ENCODE data around the gene LSM3. TPM values are rescaled to one million over a fixed set of nuclear protein-coding genes. Genes with fewer than 3 reads are reported as not detected.

The LSM3 gene
- total RNA-seq, 1 donor from 2014 or later, result 8.8 TPM

- no peak for DNase-seq (ENCODE audit: low read depth, low spot score)
These were observed 61.3 kb downstream of the LSM3 start for GRCh38 chr3:14239940-14240339.

DNA sequence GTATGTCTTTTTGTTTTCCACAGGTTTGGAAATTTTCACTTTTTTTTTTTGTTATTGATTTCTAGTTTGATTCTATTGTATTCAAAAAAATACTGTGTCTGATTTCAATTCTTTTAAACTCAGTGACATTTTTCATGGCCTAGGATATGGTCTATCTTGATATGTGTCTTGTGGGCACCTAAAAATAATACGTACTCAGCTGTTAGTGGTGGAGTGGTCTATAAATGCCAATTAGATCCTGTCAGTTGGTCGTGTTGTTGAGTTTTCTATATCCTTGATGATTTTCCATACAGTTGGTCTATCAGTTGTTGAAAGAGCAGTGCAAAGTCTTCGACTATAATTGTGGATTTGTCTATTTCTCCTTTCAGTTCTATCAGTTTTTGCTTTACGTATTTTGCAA is 61.7 kb downstream of the LSM3 start:
- no peak for DNase-seq (ENCODE audit: low read depth, low spot score)

DNA sequence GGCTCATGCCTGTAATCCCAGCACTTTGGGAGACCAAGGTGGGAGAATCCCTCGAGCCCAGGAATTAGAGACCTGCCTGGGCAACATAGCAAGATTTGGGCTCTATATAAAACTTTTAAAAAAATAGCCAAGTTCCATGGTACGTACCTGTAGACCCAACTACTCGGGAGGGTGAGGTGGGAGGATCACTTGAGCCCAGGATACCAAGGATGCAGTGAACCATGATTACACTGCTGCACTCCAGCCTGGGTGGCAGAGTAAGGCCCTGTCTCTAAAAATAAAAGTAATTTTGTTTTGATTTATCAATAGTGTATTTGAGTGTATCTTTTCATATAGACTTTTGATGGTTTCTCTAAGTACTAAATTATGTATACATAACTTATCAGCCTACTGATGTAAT is 63.1 kb downstream of the LSM3 start:
- no peak for DNase-seq (ENCODE audit: low read depth, low spot score)

DNA sequence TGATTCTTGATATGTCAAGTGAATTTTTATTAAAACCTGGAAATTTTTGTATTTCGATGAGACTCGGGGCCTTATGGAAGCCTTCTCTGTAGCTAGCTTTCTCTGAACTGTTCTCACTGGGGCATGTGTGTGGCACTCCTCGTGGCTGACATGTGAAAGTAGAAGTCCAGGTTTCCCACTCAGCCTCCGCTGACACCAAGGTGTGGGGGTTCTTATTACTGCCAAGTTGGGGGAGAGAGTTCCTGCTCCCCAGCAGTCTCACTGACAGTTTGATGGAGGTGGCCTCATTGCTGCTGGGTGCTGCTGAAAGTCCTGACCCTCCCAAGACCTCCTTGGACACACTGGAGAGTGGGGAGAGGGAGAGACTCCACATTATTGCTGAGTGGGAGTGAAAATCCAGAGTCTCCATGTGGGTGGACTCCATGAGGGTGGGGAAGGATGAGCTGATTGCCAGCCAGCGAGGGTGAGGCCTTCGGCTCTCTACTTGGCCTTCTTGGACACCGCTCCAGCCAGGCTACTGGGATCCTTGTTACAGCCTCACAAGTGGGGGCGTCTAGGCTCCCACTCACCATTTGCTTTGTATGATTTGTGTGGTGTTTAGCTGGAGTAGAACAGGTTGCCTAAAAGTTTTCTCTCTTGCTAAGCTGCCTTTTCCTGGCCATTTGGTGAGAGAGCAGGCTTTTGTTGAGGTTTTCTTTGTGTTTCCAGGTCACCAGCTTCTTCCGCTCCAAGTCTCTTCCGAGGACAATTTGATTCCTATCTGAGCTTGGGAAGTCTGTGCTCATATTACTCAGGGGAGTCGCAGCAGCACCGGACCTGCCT is 64.1 kb downstream of the LSM3 start:
- no peak for DNase-seq (ENCODE audit: low read depth, low spot score)

DNA sequence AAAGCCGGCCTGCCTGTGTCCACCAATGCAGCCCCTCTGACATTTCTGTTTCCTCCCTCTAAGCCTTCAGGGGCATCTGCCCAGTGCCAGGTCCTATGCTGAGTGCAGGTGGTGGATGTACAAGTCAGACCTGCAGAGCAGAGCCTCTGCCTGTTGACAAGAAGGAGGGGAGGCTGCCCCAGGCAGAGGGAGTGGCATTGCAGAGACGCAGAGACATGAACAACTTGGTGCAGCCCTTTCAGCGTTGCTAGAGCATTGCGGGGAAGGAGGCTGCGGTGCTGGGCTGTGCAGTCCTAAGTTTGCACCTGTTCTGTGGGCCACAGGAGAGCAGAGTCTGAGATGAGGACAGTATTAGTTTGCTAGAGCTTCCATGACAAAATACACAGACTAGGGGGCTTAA is 65.2 kb downstream of the LSM3 start:
- no peak for DNase-seq (ENCODE audit: low read depth, low spot score)

DNA sequence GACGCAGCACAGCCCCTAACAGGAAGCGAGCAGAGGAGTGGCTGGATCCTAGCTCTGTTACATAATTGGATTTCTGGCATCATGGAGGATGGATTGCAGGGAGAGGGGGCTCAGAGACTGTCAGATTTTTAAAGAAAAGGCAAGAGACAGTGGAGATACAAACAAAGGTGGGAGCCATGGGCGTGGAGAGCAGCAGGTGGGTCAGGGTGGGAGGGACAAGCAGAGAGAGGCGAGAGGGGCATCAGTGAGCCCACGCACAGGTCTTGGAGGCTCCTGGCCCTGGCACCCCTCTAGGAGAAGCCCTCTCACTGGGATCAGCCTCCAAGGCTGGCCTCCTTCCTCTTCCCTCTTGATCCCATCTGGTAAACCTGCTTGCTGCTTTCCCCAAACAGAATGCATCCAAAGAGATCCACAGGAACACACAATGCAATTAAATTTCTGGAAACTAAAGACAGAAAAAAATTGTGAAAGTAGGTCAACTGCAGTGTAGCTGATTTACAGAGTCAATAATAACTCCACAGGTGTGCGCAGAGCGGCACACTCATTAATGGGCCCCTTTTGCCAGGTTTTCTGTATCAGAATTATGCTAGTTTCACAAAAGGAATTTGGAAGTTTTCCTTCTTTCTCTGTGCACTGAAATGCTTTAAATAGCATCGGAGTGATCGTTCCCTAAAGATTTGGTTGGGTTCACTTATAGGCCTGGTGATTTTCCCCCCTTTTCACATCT is 66.1 kb downstream of the LSM3 start:
- DNase-seq (ENCODE audit: low read depth, low spot score), result no peak

GRCh38 chr3:14245248-14245639 is 66.6 kb downstream of the LSM3 start:
- no peak for DNase-seq (ENCODE audit: low read depth, low spot score)

- no peak for DNase-seq (ENCODE audit: low read depth, low spot score)
These were observed 67.2 kb downstream of the LSM3 start for GRCh38 chr3:14245822-14246221.

GRCh38 chr3:14246414-14246813 is 67.8 kb downstream of the LSM3 start:
- DNase-seq (ENCODE audit: low read depth, low spot score), result no peak

GRCh38 chr3:14248477-14248848 is 69.8 kb downstream of the LSM3 start:
- no peak for DNase-seq (ENCODE audit: low read depth, low spot score)

- no peak for DNase-seq (ENCODE audit: low read depth, low spot score)
These were observed 70.4 kb downstream of the LSM3 start for GRCh38 chr3:14248849-14249523.

Other genes with a start within 250 kb of the LSM3 start
- 17.9 and 20.4 TPM in 2 replicates for gene CHCHD4, start 53.9 kb upstream of the LSM3 start, total RNA-seq
- gene TMEM43, start 53.8 kb upstream of the LSM3 start, total RNA-seq, result 103 and 145 TPM in 2 replicates
- 44.0 and 45.8 TPM in 2 replicates for gene XPC, start 216 bp upstream of the LSM3 start, total RNA-seq
- gene SLC6A6, start 223.8 kb downstream of the LSM3 start, total RNA-seq, result 22.3 and 28.8 TPM in 2 replicates